OCI-LY7 (cell line): ENCODE measurements around the gene TMEM150C. TPM values are rescaled to one million over a fixed set of nuclear protein-coding genes. Genes with fewer than 3 reads are reported as not detected.

Experiments used
- BruUV-seq: library from RNA; stranded (reverse); fragments of 400-500 nt; replicated peaks from 2 replicates; lab custom pipeline; 2021; lab: Mats Ljungman, UMichigan
- CTCF ChIA-PET: fragments of 300-600 bp; sonication (Branson Sonifier 250); formaldehyde crosslinking; loops from one replicate; lab custom pipeline; 2022; ENCODE audit warnings: antibody characterized with exemption; ENCODE audit not compliant: unreplicated experiment; lab: Charles Lee
- POLR2A ChIA-PET: fragments of 300-600 bp; sonication (Branson Sonifier 250); formaldehyde crosslinking; loops from one replicate; lab custom pipeline; 2022; ENCODE audit warnings: antibody characterized with exemption; lab: Charles Lee
- DNase-seq: peaks from one replicate; pipeline ENCODE4 v3.0.0-alpha.2; 2015; ENCODE audit warnings: low spot score
- H2AFZ ChIP-seq: fragments of 200-600 bp; sonication (generic), shearing (Covaris generic); 2 replicates; pipeline ENCODE4 v1.6.1; 2014; ENCODE audit warnings: mild to moderate bottlenecking, antibody characterized with exemption, low read length, moderate library complexity
- H3K27ac ChIP-seq: fragments of 200-600 bp; sonication (generic); 2 replicates; pipeline ENCODE4 v1.5.1; 2014; ENCODE audit warnings: mixed run types, low read depth, mild to moderate bottlenecking, moderate library complexity, low read length, inconsistent platforms; ENCODE audit not compliant: poor library complexity, severe bottlenecking
- H3K36me3 ChIP-seq: fragments of 200-600 bp; sonication (generic); 2 replicates; pipeline ENCODE4 v1.6.1; 2014; ENCODE audit warnings: mild to moderate bottlenecking, antibody characterized with exemption, low read length, moderate library complexity, mixed read lengths; ENCODE audit not compliant: insufficient read depth
- H3K4me1 ChIP-seq: fragments of 200-600 bp; sonication (generic); 2 replicates; pipeline ENCODE4 v1.5.1; 2014; ENCODE audit warnings: mild to moderate bottlenecking, low read length; ENCODE audit not compliant: insufficient read depth, poor library complexity, severe bottlenecking
- H3K4me2 ChIP-seq: fragments of 200-600 bp; sonication (generic); 2 replicates; pipeline ENCODE4 v1.6.1; 2014; ENCODE audit warnings: mild to moderate bottlenecking, low read length
- H3K4me3 ChIP-seq: fragments of 200-600 bp; sonication (generic); 2 replicates; pipeline ENCODE4 v1.5.1; 2014; ENCODE audit warnings: mild to moderate bottlenecking, low read depth, low read length; ENCODE audit not compliant: poor library complexity, severe bottlenecking
- H3K79me2 ChIP-seq: fragments of 200-600 bp; sonication (generic); 2 replicates; pipeline ENCODE4 v1.6.1; 2016; ENCODE audit warnings: low read depth, mild to moderate bottlenecking, low read length, moderate library complexity, mixed read lengths; ENCODE audit not compliant: insufficient read depth
- H3K9me2 ChIP-seq: fragments of 200-600 bp; sonication (generic); 2 replicates; pipeline ENCODE4 v1.6.1; 2016; ENCODE audit warnings: mild to moderate bottlenecking, low read length, mixed read lengths; ENCODE audit not compliant: insufficient read depth
- H3K9me3 ChIP-seq: fragments of 200-600 bp; sonication (generic); 2 replicates; pipeline ENCODE4 v1.6.1; 2014; ENCODE audit warnings: mild to moderate bottlenecking, mixed run types, low read length, mixed read lengths
- H4K20me1 ChIP-seq: fragments of 200-600 bp; sonication (generic); 2 replicates; pipeline ENCODE4 v1.6.1; 2014; ENCODE audit warnings: mild to moderate bottlenecking, antibody characterized with exemption, low read length, moderate library complexity, mixed read lengths; ENCODE audit not compliant: insufficient read depth
- EZH2phosphoT487 ChIP-seq: fragments of 200-600 bp; sonication (generic); IDR thresholded peaks from 2 replicates; pipeline ENCODE4 v1.6.1; 2018; ENCODE audit warnings: low read depth, borderline replicate concordance, mild to moderate bottlenecking, mixed run types, antibody characterized with exemption, low read length, moderate library complexity, mixed read lengths
- intact Hi-C: fragments of 100-400 bp; cut with micrococcal nuclease; formaldehyde crosslinking; loops from one replicate; pipeline ENCODE4 v1.10.0; 2022; ENCODE audit not compliant: unreplicated experiment
- total RNA-seq, 2 experiments: library from RNA; depleted of rRNA in 1 of 2; stranded (reverse); fragments of >200 nt in 1 of 2; shearing (Covaris generic) in 1 of 2; gene quantifications; 2 replicates each; pipeline ENCODE4 v1.2.3, GENCODE V29; 2014 to 2022
- TF ChIP-seq, protein P1 (sequence below): fragments of 200-600 bp; sonication (generic); conservative IDR thresholded peaks from 2 replicates; pipeline ENCODE4 v1.5.1; 2014; ENCODE audit warnings: mild to moderate bottlenecking, antibody characterized with exemption, low read length, moderate library complexity, mixed read lengths

The TMEM150C gene
- total RNA-seq, 2 experiments from 2014 or later: not detected

DNA sequence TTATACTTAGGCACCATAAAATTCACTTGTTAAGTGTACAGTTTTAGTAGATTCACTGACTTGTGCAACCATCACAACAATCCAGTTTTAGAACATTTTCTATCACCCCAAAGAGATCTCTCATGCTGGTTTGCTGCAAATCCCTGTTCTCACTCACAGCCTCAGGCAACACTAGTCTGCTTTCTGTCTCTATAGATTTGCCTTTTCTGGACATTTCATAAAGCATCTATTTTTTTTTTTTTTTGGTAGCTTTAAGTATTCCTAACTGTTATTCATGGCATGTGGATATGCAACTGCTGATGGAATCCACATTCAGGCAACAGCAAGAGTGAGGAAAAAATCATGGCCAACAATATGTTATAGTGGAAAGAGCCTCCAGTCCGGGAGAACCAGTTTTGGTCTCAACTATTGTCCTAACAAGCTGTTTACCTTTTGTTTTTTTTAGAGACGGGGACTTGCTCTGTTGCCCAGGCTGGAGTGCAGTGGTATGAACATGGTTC lies 27.0 kb upstream of the TMEM150C start:
- intact Hi-C loops: no loop called here
- DNase-seq: no peak
- Histone ChIP-seq H3K9me3 (no peaks in the 10 kb centered on the region), H4K20me1 (no peaks in the 10 kb centered on the region), H3K79me2 (no peaks in the 10 kb centered on the region), H3K4me3 (no peak overlapping the region), H3K4me1 (no peaks in the 10 kb centered on the region), H3K9me2 (no peaks in the 10 kb centered on the region), H2AFZ (no peak overlapping the region), H3K4me2 (no peak overlapping the region), H3K27ac (no peak overlapping the region), H3K36me3 (no peaks in the 10 kb centered on the region)
- ChIA-PET CTCF (interaction anchor here (0.6 kb wide), 1 partner anchor 1484 kb away, joined by 3 read pairs; no protein-coding TSS in a partner anchor), POLR2A (interaction anchor here (1.2 kb wide), 1 partner anchor 12 kb away, joined by 3 read pairs; no protein-coding TSS in a partner anchor)
- TF ChIP-seq EZH2phosphoT487: no peak
- TF ChIP-seq, protein P1, sequence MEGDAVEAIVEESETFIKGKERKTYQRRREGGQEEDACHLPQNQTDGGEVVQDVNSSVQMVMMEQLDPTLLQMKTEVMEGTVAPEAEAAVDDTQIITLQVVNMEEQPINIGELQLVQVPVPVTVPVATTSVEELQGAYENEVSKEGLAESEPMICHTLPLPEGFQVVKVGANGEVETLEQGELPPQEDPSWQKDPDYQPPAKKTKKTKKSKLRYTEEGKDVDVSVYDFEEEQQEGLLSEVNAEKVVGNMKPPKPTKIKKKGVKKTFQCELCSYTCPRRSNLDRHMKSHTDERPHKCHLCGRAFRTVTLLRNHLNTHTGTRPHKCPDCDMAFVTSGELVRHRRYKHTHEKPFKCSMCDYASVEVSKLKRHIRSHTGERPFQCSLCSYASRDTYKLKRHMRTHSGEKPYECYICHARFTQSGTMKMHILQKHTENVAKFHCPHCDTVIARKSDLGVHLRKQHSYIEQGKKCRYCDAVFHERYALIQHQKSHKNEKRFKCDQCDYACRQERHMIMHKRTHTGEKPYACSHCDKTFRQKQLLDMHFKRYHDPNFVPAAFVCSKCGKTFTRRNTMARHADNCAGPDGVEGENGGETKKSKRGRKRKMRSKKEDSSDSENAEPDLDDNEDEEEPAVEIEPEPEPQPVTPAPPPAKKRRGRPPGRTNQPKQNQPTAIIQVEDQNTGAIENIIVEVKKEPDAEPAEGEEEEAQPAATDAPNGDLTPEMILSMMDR: no peak
- no TSS peak for BruUV-seq

DNA sequence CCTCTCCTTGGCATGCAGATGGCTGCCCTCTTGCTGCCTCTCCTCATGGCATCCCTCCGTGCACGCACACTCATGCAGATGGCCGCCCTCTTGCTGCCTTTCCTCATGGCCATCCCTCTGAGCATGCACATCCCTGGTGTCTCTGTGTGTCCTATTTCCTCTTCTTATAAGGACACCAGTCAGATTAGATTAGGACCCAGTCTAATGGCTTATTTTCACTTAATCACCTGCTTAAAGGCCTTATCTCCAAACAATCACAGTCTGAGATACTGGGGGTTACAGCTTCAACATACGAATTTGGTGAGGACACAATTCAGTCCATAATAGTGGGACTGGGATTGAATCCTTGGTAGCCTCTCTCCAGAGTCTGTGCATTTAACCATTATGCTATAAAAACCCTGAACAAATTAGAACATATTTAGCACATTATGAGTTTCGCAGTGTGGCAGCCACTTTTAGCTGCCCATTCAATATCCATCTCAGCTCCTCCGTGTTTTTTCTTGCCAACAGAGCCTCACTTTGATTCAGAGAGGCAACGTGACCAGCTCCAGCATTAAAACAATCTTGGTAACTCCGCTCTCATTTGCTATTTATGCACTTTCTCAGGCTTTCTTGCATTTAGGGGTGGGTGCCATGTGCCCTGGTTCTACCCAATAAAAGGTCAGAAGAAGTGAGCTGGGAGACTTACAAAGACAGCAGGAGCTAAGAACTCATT lies 26.2 kb upstream of the TMEM150C start:
- H2AFZ ChIP-seq: no peak overlapping the region
- H4K20me1 ChIP-seq: no peaks in the 10 kb centered on the region
- no peaks in the 10 kb centered on the region for H3K9me2 ChIP-seq
- BruUV-seq: no TSS peak
- H3K4me1 ChIP-seq: no peaks in the 10 kb centered on the region
- no peaks in the 10 kb centered on the region for H3K9me3 ChIP-seq
- no peaks in the 10 kb centered on the region for H3K36me3 ChIP-seq
- no peak overlapping the region for H3K4me3 ChIP-seq
- CTCF ChIA-PET: interaction anchor here (0.7 kb wide), 1 partner anchor 104 kb away, joined by 3 read pairs; no protein-coding TSS in a partner anchor
- DNase-seq: no peak
- TF ChIP-seq, protein P1: no peak
- TF ChIP-seq EZH2phosphoT487: no peak
- intact Hi-C loops: no loop called here
- H3K79me2 ChIP-seq: no peaks in the 10 kb centered on the region
- no peak overlapping the region for H3K27ac ChIP-seq
- H3K4me2 ChIP-seq: no peak overlapping the region
- POLR2A ChIA-PET: no interaction called here
